Choroid plexus epithelial cell (primary cell): Measurements from ENCODE around the gene SMIM41.
"Not testable (repeated sequence)": the region's sequence is repeated elsewhere in the genome, so short reads cannot be mapped to it uniquely, and the experiment has no call there.

Experiments
- DNase-seq: peaks from one replicate; pipeline ENCODE4 v3.0.0-alpha.2; 2010; ENCODE audit warnings: low read depth
- H3K4me3 ChIP-seq: 2 replicates; pipeline ENCODE4 v1.5.1; 2011; ENCODE audit warnings: low read depth, mild to moderate bottlenecking, control low read depth, low read length, moderate library complexity
- CTCF ChIP-seq: conservative IDR thresholded peaks from 2 replicates; pipeline ENCODE4 v1.5.1; 2011; ENCODE audit warnings: low read depth, mild to moderate bottlenecking, control low read depth, inconsistent platforms, low read length, moderate library complexity

SMIM41 gene

GRCh38 chr12:52093346-52093745, 13.8 kb downstream of the SMIM41 start:
- no peak for TF ChIP-seq CTCF
- no peak overlapping the region for H3K4me3 ChIP-seq
- no peak for DNase-seq

- TF ChIP-seq CTCF: no peak
- no peak for DNase-seq
- H3K4me3 ChIP-seq: no peak overlapping the region
These were observed 17.0 kb downstream of the SMIM41 start for GRCh38 chr12:52096332-52097044.

GRCh38 chr12:52097045-52097666, 17.7 kb downstream of the SMIM41 start:
- DNase-seq: no peak
- no peak overlapping the region for H3K4me3 ChIP-seq
- TF ChIP-seq CTCF: no peak

- DNase-seq, H3K4me3 ChIP-seq: not testable (repeated sequence)
These were observed 25.1 kb downstream of the SMIM41 start for GRCh38 chr12:52104431-52105089.

GRCh38 chr12:52116222-52117125, 37.0 kb downstream of the SMIM41 start:
- not testable (repeated sequence) for DNase-seq, H3K4me3 ChIP-seq
- TF ChIP-seq CTCF: peak; percentile 23

DNA sequence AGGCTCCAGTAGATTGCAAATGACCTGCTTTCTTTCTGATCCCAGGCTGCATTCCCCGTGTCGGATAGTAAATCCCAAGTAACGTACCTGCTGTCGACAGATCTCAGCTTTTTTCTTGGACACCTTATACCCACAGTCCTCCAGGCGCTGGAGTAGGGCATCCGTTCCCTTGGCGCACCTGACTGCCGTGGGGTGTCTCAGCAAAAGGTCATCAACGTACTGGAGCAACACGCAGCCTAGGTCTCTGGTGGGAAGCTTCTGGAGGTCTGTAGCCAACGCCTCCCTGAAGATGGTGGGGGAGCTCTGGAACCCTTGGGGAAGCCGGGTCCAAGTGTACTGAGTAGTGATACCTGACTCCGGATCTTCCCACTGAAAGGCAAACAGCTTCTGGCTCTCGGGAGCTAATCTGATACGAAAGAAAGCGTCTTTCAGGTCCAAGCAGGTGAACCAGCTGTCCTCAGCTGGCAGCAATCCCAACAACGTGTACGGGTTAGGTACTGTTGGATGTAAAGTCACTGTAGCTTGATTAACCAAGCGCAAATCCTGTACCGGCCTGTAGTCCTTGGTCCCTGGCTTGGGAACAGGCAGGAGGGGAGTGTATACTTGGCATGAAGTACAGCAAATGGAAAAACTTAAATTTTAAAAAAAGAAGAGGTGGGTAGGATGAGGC, 38.4 kb downstream of the SMIM41 start:
- not testable (repeated sequence) for DNase-seq, H3K4me3 ChIP-seq

GRCh38 chr12:52119398-52120254, 40.1 kb downstream of the SMIM41 start:
- peak; percentile 32 for DNase-seq
- H3K4me3 ChIP-seq: no peak overlapping the region
- peak; percentile 72 for TF ChIP-seq CTCF
